WTC11 (cell line): Measurements from ENCODE around the gene SMARCD1. TPM values are rescaled to one million over a fixed set of nuclear protein-coding genes. Genes with fewer than 3 reads are reported as not detected.

Experiments used
- ATAC-seq: fragments of 200-7000 bp; cut with Tn5 transposase; 2 replicates; pipeline ENCODE4 v1.10.0; 2021; ENCODE audit warnings: mild to moderate bottlenecking, moderate library complexity
- CTCF ChIA-PET: fragments of 300-600 bp; sonication (Branson Sonifier 250); formaldehyde crosslinking; loops from one replicate; lab custom pipeline; 2021; ENCODE audit warnings: antibody characterized with exemption; lab: Charles Lee
- POLR2A ChIA-PET: fragments of 350-600 bp; sonication (Branson Sonifier 250); formaldehyde crosslinking; loops from one replicate; lab custom pipeline; 2021; ENCODE audit warnings: antibody characterized with exemption; lab: Charles Lee
- DNase-seq: peaks from one replicate; pipeline ENCODE4 v3.0.0; 2021; ENCODE audit warnings: low spot score
- H3K27ac Mint-ChIP-seq: 2 replicates; pipeline ENCODE4 v1.8.0; 2021; ENCODE audit warnings: mixed read lengths
- H3K27me3 Mint-ChIP-seq: 2 replicates; pipeline ENCODE4 v1.8.0; 2021; ENCODE audit warnings: low read depth, mild to moderate bottlenecking, moderate library complexity, mixed read lengths
- H3K36me3 Mint-ChIP-seq: 2 replicates; pipeline ENCODE4 v1.8.0; 2021; ENCODE audit warnings: mixed read lengths
- H3K4me1 Mint-ChIP-seq: 2 replicates; pipeline ENCODE4 v1.8.0; 2022; ENCODE audit warnings: mixed read lengths
- H3K4me3 Mint-ChIP-seq: 2 replicates; pipeline ENCODE4 v1.8.0; 2021; ENCODE audit warnings: mild to moderate bottlenecking, moderate library complexity, mixed read lengths
- H3K9me3 Mint-ChIP-seq: 2 replicates; pipeline ENCODE4 v1.8.0; 2021; ENCODE audit warnings: mixed read lengths
- CREM ChIP-seq: sonication (generic); formaldehyde crosslinking; IDR thresholded peaks from 2 replicates; pipeline ENCODE4 v1.8.1; 2022; ENCODE audit warnings: mild to moderate bottlenecking, missing genetic modification reagents, moderate library complexity
- FOXK1 ChIP-seq: sonication (generic); formaldehyde crosslinking; IDR thresholded peaks from 2 replicates; pipeline ENCODE4 v1.8.0; 2022; ENCODE audit warnings: mild to moderate bottlenecking, moderate library complexity, missing genetic modification reagents
- FOXP4 ChIP-seq: sonication (generic); formaldehyde crosslinking; IDR thresholded peaks from 2 replicates; pipeline ENCODE4 v1.8.0; 2022; ENCODE audit warnings: mild to moderate bottlenecking, missing genetic modification reagents
- GTF2I ChIP-seq: fragments of 250-450 bp; sonication (Bioruptor Pico); conservative IDR thresholded peaks from 2 replicates; pipeline ENCODE4 v1.4.0; 2021; ENCODE audit warnings: mild to moderate bottlenecking
- MAX ChIP-seq: sonication (generic); formaldehyde crosslinking; IDR thresholded peaks from 2 replicates; pipeline ENCODE4 v1.8.0; 2022; ENCODE audit warnings: mild to moderate bottlenecking, missing genetic modification reagents
- NFE2L1 ChIP-seq: sonication (generic); formaldehyde crosslinking; IDR thresholded peaks from 2 replicates; pipeline ENCODE4 v1.8.1; 2023; ENCODE audit warnings: missing genetic modification reagents
- PRDM15 ChIP-seq: sonication (generic); formaldehyde crosslinking; IDR thresholded peaks from 2 replicates; pipeline ENCODE4 v1.8.0; 2022; ENCODE audit warnings: missing genetic modification reagents
- RELA ChIP-seq: sonication (generic); formaldehyde crosslinking; IDR thresholded peaks from 2 replicates; pipeline ENCODE4 v1.8.1; 2022; ENCODE audit warnings: missing genetic modification reagents, mild to moderate bottlenecking, borderline replicate concordance
- USF1 ChIP-seq: sonication (generic); formaldehyde crosslinking; IDR thresholded peaks from 2 replicates; pipeline ENCODE4 v1.8.0; 2022; ENCODE audit warnings: mild to moderate bottlenecking, missing genetic modification reagents
- ZNF138 ChIP-seq: sonication (generic); formaldehyde crosslinking; conservative IDR thresholded peaks from 2 replicates; pipeline ENCODE4 v1.8.1; 2022; ENCODE audit warnings: mild to moderate bottlenecking, moderate library complexity, missing genetic modification reagents
- ZNF317 ChIP-seq: sonication (generic); formaldehyde crosslinking; IDR thresholded peaks from 2 replicates; pipeline ENCODE4 v1.8.1; 2023; ENCODE audit warnings: low read depth, mild to moderate bottlenecking, moderate library complexity, missing genetic modification reagents, borderline replicate concordance
- ZNF512 ChIP-seq: sonication (generic); formaldehyde crosslinking; IDR thresholded peaks from 2 replicates; pipeline ENCODE4 v1.8.1; 2022; ENCODE audit warnings: missing genetic modification reagents, borderline replicate concordance
- ZNF671 ChIP-seq: fragments of 250-450 bp; sonication (Bioruptor Pico); IDR thresholded peaks from 2 replicates; pipeline ENCODE4 v1.8.0; 2021; ENCODE audit warnings: mild to moderate bottlenecking
- total RNA-seq: library from RNA; stranded (reverse); gene quantifications from 3 replicates; pipeline ENCODE4 v1.2.3, GENCODE V29; 2021
- TF ChIP-seq, protein P1 (sequence below): sonication (generic); formaldehyde crosslinking; IDR thresholded peaks from 2 replicates; pipeline ENCODE4 v1.8.1; 2023; ENCODE audit warnings: mild to moderate bottlenecking, moderate library complexity, missing genetic modification reagents
- TF ChIP-seq, protein P2 (sequence below): fragments of 250-450 bp; sonication (Bioruptor Pico); IDR thresholded peaks from 2 replicates; pipeline ENCODE4 v1.9.0; 2021; ENCODE audit warnings: mild to moderate bottlenecking
- TF ChIP-seq, protein P3 (sequence below): sonication (generic); formaldehyde crosslinking; IDR thresholded peaks from 2 replicates; pipeline ENCODE4 v1.8.1; 2022; ENCODE audit warnings: mild to moderate bottlenecking, missing genetic modification reagents, moderate library complexity, borderline replicate concordance
- TF ChIP-seq, protein P4 (sequence below): sonication (generic); formaldehyde crosslinking; IDR thresholded peaks from 2 replicates; pipeline ENCODE4 v1.8.0; 2022; ENCODE audit warnings: mild to moderate bottlenecking, missing genetic modification reagents

Gene SMARCD1
- total RNA-seq, 1 experiment from 2014 or later: 165 TPM

GRCh38 chr12:50051101-50051806 lies 33.9 kb upstream of the SMARCD1 start:
- TF ChIP-seq CREM (CRISPR knock-in tag) (no peak), MAX (CRISPR knock-in tag) (peak; percentile 9; the same call in 1 of the 2 replicates)

GRCh38 chr12:50052544-50052943 lies 32.6 kb upstream of the SMARCD1 start:
- DNase-seq: no peak
- Mint-ChIP-seq H3K4me1 (peaks cover 33% of the 10 kb centered on the region), H3K9me3 (no peaks in the 10 kb centered on the region), H3K27me3 (peaks cover 93% of the 10 kb centered on the region), H3K27ac (no peak overlapping the region), H3K4me3 (no peak overlapping the region), H3K36me3 (no peaks in the 10 kb centered on the region)
- ATAC-seq: no peak
- POLR2A ChIA-PET: no interaction called here
- TF ChIP-seq ZNF138 (CRISPR knock-in tag) (no peak), FOXK1 (CRISPR knock-in tag) (no peak), RELA (CRISPR knock-in tag) (no peak), PRDM15 (no peak), USF1 (CRISPR knock-in tag) (no peak), NFE2L1 (no peak), ZNF512 (no peak), GTF2I (CRISPR knock-in tag) (no peak), ZNF317 (CRISPR knock-in tag) (no peak), FOXP4 (CRISPR knock-in tag) (no peak), ZNF671 (CRISPR knock-in tag) (no peak)
- TF ChIP-seq, protein P1, sequence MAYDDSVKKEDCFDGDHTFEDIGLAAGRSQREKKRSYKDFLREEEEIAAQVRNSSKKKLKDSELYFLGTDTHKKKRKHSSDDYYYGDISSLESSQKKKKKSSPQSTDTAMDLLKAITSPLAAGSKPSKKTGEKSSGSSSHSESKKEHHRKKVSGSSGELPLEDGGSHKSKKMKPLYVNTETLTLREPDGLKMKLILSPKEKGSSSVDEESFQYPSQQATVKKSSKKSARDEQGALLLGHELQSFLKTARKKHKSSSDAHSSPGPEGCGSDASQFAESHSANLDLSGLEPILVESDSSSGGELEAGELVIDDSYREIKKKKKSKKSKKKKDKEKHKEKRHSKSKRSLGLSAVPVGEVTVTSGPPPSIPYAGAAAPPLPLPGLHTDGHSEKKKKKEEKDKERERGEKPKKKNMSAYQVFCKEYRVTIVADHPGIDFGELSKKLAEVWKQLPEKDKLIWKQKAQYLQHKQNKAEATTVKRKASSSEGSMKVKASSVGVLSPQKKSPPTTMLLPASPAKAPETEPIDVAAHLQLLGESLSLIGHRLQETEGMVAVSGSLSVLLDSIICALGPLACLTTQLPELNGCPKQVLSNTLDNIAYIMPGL: no peak
- TF ChIP-seq, protein P2, sequence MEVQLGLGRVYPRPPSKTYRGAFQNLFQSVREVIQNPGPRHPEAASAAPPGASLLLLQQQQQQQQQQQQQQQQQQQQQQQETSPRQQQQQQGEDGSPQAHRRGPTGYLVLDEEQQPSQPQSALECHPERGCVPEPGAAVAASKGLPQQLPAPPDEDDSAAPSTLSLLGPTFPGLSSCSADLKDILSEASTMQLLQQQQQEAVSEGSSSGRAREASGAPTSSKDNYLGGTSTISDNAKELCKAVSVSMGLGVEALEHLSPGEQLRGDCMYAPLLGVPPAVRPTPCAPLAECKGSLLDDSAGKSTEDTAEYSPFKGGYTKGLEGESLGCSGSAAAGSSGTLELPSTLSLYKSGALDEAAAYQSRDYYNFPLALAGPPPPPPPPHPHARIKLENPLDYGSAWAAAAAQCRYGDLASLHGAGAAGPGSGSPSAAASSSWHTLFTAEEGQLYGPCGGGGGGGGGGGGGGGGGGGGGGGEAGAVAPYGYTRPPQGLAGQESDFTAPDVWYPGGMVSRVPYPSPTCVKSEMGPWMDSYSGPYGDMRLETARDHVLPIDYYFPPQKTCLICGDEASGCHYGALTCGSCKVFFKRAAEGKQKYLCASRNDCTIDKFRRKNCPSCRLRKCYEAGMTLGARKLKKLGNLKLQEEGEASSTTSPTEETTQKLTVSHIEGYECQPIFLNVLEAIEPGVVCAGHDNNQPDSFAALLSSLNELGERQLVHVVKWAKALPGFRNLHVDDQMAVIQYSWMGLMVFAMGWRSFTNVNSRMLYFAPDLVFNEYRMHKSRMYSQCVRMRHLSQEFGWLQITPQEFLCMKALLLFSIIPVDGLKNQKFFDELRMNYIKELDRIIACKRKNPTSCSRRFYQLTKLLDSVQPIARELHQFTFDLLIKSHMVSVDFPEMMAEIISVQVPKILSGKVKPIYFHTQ (CRISPR knock-in tag): no peak
- TF ChIP-seq, protein P3, sequence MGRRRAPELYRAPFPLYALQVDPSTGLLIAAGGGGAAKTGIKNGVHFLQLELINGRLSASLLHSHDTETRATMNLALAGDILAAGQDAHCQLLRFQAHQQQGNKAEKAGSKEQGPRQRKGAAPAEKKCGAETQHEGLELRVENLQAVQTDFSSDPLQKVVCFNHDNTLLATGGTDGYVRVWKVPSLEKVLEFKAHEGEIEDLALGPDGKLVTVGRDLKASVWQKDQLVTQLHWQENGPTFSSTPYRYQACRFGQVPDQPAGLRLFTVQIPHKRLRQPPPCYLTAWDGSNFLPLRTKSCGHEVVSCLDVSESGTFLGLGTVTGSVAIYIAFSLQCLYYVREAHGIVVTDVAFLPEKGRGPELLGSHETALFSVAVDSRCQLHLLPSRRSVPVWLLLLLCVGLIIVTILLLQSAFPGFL (CRISPR knock-in tag): no peak
- TF ChIP-seq, protein P4, sequence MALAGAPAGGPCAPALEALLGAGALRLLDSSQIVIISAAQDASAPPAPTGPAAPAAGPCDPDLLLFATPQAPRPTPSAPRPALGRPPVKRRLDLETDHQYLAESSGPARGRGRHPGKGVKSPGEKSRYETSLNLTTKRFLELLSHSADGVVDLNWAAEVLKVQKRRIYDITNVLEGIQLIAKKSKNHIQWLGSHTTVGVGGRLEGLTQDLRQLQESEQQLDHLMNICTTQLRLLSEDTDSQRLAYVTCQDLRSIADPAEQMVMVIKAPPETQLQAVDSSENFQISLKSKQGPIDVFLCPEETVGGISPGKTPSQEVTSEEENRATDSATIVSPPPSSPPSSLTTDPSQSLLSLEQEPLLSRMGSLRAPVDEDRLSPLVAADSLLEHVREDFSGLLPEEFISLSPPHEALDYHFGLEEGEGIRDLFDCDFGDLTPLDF (CRISPR knock-in tag): no peak
- CTCF ChIA-PET: interaction anchor here (4.6 kb wide), 1 partner anchor 12 kb away, joined by 120 read pairs; no protein-coding TSS in a partner anchor

More at GRCh38 chr12:50051101-50051806, 33.9 kb upstream of the SMARCD1 start:
- no peak overlapping the region for H3K27ac Mint-ChIP-seq
- DNase-seq (peak; percentile 64), ATAC-seq (peak; percentile 83)
- ChIA-PET CTCF (interaction anchor here (0.6 to 4.6 kb wide), 12 partner anchors 8 to 255 kb away, joined by 3 to 64 read pairs (median 8); no protein-coding TSS in a partner anchor), POLR2A (interaction anchor here (1.1 to 1.3 kb wide), 2 partner anchors 26 to 91 kb away, joined by 3 to 6 read pairs; partner anchors contain the start of gene RACGAP1)
- H3K4me3 Mint-ChIP-seq: peak overlapping the region; percentile 58
- peaks cover 23% of the 10 kb centered on the region for H3K4me1 Mint-ChIP-seq
- no peaks in the 10 kb centered on the region for H3K9me3 Mint-ChIP-seq
- no peaks in the 10 kb centered on the region for H3K36me3 Mint-ChIP-seq
- peaks cover 92% of the 10 kb centered on the region for H3K27me3 Mint-ChIP-seq
